HEK293 (cell line): Measurements from ENCODE around the gene SIL1.

Experiments
- KLF16 ChIP-seq: fragments of 450-650 bp; formaldehyde crosslinking; IDR thresholded peaks from 2 replicates; pipeline ENCODE4 v1.5.1; 2017; ENCODE audit warnings: missing biosample characterization, missing genetic modification characterization
- SETDB1 ChIP-seq: IDR thresholded peaks from one replicate; pipeline ENCODE4 v1.6.1; 2017; ENCODE audit warnings: mild to moderate bottlenecking, low read length, moderate library complexity, mixed read lengths; ENCODE audit not compliant: insufficient read length
- SP2 ChIP-seq: fragments of 450-650 bp; formaldehyde crosslinking; IDR thresholded peaks from 2 replicates; pipeline ENCODE4 v1.5.1; 2016; ENCODE audit warnings: missing biosample characterization, missing genetic modification characterization
- YY1 ChIP-seq: fragments of 450-650 bp; formaldehyde crosslinking; IDR thresholded peaks from 2 replicates; pipeline ENCODE4 v1.5.1; 2018; ENCODE audit warnings: missing biosample characterization, missing genetic modification characterization

- TF ChIP-seq SETDB1 (no peak), KLF16 (tag by site-specific recombination) (no peak), YY1 (tag by site-specific recombination) (no peak), SP2 (tag by site-specific recombination) (no peak)
Observed at GRCh38 chr5:139091439-139092156, 106.6 kb downstream of the SIL1 start.
